SKM-1 (cell line): Measurements from ENCODE around the gene DNAJA3.

Source experiments
- DNase-seq: peaks from one replicate; lab custom pipeline; 2025; ENCODE audit not compliant: unreplicated experiment; lab: John Stamatoyannopoulos, UW

The DNAJA3 gene

DNA sequence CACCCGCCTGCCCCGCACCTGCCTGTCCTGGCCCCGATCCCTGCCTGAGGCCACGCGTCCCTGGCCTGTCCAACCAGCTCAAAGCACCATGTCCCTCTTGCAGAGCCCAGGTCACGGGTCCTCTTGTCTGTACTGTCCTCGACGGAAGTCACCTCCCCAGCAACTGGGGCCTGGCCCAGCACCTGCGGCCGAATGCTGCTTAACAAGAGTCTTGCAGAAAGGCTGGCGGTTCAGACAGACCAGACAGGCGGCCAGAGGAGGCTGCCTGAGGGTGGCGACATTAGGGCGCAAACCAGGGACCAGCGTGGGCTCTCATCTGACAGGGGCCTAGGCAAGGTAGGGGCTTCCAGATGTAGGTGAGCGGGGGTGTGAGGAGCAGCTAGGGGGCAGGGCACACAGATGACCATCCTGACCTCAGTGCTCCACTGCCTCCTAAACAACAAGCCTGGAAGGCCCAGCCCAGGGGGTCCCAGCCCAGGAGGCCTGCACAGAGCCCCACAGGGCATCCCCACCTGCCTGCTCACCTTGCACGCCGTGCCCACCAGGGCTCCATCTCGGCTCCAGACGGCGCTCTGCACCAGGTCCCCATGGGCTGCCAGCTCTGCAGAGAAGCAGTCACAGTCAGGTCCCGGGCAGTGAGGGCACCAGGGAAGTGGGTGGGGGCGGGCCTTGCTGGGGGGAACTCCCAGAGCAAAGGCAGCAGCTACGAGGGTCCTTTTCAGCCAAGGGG is 20.5 kb upstream of the DNAJA3 start:
- no peak for DNase-seq

DNA sequence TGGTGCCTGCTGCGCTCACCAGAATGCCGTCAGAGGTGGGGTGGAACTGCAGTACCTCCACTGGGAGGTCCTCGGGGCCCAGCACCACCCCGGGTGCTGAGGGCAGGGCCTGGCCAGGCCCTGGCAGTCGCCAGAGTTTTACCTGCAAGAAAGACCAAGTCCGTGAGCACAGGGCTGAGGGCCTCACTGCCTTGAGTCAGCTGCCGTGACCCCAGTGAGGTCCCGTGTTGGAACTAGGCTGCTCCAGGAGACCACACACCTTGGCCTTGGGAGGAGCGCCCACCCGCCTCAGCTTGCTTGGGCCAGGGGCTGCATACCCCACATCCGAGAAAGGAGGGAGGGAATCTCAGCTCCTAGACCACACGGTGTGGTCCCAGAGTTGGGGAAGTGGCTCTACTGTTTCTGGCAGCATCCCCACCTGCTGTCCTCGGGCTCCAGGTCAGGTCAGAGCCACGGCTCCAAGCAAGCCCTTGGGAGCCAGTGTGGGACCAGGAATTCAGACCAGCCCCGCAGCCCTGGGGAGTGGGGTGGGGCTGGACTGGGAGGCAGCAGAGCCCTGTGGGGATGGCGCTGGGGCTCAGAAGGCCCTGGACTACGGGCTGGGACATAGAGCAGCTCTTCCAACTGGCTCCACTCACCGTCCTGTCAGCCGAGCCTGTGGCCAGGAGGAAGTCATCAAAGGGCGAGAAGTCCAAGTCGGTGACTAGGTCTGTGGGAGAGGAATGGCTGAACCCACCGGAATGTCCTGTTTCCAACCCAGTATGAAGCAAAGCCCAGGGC is 17.9 kb upstream of the DNAJA3 start:
- DNase-seq, result no peak

DNA sequence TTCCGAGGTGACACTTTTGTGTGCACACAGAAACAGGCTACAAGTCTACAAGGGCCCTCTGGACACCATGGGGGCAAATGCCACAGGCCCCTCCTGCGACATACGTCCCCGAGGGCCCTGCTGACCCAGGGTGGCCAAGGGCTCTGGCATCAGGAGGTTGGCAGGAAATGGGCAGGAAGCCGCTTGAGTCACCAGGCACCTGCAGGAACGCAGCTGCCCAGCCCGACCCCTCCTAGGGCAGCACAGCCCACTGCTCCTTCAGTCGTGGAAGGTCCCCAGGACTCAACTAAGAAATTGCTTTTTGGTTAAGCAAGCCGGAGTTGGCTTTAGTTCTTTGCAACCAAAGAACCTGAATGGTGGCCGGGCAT is 17.4 kb upstream of the DNAJA3 start:
- DNase-seq, result no peak

DNA sequence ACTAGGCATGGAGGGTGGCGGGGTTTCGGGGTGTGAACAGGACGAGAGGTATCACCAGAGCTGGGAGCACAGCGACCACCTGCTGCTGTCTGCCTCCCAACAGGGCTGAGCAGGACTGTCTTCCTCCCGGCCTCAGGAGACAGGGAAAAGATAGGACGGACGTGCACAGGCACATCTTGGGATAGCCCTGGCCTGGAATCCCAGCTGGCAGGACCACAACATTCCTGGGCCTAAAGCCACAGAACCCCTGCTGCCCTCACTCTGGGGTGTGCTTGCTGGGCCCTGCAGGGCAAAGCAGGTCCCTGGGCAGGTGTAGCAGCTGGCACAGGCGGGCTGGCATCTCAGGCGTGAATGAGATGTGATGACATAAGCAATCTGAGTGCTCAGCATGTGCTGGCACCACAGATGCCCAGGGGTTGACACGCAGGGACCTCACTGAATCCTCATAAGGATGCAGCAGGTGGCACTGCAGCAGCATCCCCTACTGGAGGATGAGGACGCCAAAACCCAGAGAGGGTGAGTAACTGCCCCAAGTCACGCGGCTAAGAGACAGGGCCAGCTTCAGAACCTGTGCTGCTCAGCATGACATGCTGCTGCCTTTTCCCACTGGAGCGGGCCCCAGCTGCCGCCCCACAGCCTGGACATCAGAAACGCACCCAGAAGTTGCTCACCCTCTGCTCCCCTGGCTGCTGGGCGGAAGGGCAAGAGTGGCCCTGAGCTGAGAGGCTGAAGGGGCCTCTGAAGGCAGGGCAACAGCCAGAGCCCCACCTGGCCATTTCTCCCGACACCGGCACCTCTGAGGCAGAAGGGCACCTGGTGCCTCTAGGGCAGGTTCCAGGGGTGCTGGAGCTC is 16.4 kb upstream of the DNAJA3 start:
- no peak for DNase-seq

DNA sequence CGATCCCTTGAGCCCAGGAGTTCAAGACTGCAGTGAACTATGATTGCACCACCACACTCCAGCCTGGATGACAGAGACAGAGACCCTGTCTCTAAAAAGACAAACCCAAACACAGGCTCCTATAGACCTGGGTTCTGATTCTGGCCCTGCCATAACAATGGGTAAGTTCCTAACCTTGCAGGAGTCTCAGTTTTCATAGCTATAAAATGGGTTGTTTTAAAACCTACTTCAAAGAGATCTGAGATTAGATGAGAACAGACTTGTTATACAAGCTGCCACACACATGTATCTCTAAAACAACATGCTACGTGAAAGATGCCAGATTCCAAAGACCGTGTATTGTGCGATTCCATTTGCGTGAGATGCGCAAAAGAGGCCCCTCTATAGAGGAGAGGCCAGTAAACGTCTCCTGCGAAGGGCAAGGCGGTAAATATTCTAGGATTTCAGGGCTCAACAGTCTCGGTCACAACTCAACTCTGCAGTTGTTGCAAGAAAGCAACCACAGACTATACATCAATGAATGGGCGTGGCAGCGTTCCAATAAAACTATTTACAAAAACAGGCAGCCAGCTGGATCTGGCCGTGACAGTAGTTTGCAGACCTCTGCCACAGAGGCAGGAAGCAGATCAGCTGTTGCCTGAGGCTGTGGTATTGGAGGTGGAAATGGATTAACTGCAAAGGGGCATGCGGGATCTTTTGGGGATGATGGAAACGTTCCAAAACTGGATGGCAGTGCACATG is 15.2 kb upstream of the DNAJA3 start:
- no peak for DNase-seq

DNA sequence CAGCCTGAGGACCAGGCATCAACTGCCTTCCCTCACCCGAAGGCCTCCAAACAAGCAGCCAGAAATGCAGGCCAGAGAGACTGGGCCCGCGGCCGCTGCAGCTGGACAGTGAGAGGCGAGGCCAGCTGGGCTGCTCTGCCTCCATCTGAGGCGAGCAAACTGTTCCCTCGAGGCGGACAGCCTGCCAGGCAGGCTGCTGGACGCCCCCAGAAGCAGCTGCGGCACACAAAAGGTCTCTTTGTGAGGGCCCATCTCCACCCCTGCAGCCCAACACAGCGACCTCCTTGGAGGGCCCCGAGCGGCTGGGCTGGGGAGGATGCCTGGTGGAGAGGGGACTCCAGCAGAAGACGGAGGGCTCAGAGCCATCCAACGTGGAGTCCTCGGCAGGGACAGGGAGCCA is 14.0 kb upstream of the DNAJA3 start:
- DNase-seq, result no peak

DNA sequence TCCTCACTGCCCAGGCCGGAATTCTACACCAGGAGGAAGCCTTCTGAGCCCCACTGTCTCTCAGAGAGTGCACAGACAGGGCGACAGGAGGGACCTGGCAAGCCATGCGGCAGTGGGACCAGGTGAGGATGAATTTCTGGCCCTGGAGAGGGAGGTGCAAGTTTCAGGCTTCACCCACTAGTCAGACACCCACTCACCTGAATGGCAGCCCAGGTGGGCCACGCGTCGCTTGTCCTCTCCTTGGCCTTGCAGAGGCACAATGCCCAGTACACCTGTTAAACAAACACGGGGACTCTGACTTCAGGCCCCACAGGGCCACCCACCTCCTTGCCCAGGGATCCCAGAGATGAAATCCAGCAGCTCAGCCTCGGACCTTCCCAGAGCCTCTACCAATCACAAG is 13.5 kb upstream of the DNAJA3 start:
- no peak for DNase-seq

DNA sequence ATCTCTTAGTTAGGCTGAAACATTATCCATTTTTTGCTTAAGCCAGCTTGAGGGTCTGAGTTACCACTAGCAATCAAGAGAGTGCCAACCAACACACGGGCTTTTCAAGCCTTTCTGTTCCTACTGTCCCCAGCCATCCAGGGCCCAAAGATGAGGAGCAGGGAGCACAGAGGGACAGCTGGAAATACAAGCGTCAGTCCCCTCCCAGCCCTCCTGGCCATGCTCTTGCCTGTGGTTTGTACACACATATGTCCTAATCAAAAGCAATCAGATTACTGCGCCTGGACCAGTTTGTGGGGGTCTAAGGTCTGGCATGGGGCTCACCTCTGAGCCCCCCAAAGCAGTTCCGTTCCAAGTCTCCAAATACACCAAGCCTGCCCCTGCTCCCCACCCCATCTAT is 12.8 kb upstream of the DNAJA3 start:
- DNase-seq, result no peak

DNA sequence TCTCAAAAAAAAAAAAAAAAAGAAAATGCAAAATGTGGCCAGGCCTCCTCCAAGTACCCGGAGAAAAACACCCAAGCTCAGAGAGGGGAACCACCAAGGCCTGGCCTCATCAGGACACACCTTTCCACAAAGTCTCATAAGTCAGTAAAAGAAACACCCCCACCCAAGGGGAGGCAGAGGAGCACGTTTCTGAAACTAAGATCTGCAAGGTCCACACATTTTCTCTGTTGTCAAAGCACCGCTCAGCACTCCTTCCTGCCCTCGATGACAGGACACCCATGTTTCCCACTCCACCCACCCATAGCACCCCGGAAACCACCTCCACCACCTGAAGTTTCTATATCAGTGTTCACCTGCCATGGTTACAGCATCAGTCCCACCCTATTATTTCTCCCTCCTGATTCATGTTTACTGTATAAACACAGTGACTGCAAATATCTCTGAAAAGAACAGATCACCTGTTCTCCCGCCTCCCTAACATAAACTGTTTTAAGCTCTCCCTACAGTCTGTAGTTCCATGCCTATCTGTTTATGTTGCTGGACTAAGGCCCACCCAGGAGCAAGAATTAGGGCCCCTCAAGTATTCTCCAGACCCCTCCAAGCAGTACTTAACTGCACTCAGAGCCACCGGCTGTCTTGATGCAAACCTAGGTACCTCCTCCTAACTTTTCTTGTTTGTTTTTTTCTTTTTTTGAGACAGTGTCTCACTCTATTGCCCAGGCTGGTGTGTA is 11.3 kb upstream of the DNAJA3 start:
- DNase-seq, result no peak

DNA sequence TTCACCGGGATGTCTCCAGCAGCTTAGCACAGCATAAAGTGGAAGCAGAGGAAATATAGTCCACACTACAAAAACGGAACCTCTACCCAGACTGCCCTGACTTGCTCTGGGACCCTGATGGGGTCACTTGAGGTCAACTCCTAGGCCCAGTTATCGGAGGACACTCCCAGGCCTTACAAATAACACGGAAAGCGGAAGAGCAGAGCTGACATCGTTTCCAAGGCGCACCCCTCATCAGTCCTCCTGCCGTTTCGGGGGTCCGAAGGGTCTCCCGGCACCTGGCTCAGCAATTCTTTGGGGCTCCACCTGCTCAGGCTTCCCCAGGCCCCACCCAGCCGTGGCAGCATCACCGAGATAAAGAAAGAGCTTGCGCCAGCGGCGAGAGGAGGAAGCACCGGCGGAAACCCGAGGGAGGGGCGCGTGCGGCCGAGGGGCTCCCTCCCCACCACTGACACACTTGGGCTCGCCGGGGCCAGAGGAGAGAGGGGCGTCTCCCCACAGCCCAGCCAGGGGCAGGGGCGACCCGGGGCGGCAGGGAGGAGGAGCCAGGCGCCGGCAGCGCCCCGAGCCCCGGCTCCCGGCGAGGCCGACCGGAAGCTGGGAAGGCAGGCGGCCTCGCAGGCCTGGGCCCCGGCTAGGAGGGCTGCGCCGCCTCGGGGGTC is 10.0 kb upstream of the DNAJA3 start:
- peak; percentile 91 for DNase-seq

DNA sequence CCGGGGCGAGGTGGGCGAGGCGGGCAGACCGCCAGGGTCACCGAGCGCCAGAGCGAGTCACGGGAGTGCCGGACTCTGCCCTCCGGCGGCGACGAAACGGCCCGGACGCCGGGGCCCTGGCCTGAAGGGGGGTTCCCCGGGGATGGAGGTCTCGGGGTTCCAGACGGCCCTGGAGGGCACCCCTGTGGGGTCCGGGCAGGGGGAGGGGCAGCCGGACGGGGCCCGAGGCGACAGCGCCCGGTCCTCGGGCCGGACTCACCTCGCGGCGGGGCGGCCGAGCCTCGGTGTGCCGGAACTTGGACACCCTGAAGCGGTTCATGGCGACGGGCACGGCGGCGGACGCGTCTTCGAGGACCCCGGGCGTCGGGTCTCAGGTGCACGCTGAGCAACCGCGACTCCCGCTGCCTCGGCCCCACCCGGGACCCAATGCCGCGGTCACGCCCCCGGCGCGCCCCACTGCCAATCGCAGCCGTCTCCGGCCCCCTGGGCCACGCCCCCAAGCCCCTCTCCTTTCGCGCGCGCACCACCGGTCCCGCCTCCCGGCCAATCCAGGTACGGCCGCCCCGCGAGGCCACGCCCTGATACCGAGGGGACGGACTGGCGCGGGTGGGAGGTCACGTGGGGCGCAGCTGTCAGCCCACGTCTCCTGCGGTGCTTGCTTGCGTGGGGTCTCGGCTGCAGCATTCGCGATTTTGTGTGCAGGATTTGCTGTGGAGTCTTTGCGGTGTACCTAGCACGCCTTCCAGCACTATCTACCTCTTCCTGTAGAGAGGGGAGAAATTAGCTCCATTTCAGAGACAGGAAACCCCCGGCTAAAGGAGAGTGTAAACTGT is 9.3 kb upstream of the DNAJA3 start, which contains the start of gene CORO7:
CORO7 (minus strand) TSS at position 397 of the 833 bp plus-strand sequence; CDS start at position 319, 78 bp downstream.
- peak; percentile 85 for DNase-seq

DNA sequence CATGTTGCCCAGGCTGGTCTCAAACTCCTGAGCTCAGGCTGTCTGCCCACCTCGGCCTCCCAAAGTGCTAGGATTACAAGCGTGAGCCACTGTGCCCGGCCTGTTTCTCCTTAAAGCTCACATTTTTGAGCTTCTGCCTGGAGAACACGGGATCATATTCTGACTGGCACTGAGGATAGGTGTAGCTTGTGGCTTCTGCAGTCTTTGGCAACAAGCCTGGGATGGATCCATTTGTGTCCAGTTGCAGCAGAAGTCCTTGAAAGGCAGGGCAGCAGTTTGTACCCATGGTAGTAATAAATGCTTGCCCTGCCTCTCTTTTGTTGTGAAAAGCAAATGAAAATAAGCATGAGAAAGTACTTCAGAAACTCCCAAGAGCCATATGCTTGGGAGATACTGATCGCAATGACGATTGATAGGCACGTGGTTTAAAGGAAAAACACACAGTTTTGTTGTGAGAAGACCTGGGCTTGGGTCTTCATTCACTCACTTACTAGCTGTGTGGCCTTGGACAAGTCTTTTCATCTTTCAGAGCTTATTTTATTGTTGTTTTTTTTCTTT is 6.2 kb upstream of the DNAJA3 start:
- DNase-seq, result no peak

DNA sequence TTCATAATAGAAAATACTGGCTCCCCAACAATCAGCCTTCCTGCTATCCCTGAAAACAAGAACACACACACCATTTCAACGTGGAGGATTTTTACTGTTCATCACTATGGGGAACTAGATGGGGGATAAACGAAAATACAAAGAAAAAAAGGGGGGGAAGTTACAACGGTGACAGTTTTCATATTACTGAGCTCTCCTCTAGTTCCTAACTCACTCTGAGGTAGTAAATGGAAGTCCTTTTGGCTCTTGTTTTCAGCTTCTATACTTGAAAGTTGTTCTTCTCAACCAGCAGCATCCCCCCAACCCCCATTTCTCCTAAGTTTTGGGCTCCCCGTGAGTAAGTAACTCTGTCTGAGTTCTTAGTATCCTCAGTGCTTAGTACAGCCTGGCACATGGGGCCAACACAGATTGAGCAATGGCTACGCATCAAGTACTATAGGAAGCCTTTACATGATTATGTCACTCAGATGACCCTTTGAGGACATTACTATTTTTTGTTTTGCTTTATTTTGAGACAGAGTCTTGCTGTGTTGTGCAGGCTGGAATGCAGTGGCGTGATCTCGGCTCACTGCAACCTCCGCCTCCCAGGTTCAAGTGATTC is 5.1 kb upstream of the DNAJA3 start:
- no peak for DNase-seq

DNA sequence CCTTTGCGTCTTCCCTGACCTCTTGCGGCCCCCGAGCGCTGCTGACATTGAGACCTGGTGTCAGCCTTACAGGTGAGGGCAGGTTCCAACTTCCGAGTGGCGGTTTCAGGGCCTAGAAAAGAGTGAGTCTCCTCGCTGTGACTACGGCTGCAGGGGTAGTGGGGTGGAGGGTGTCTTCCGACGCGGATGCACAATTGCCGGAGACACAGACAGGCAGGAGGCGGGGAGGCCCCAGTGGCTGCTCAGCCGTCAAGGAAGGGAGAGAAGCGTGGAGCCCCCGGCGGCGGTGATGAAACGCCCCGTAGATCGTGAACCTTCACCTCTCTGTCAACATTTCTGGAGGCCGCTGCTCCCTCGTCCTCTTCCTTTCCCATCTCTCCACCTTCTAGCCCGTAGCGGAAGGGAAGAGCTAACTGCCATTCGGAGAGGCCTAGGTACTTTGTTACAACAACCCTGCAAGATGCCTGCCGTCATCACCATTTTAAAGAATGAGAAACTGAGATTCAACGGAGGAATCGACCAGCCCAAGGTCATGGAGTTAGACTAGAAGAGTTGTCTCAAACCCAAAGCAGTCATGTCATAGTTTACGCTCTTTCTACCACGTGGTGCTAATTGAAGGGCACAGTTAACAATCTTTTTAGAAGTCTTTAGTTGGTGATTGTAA is 485 bp downstream of the DNAJA3 start:
- no peak for DNase-seq

DNA sequence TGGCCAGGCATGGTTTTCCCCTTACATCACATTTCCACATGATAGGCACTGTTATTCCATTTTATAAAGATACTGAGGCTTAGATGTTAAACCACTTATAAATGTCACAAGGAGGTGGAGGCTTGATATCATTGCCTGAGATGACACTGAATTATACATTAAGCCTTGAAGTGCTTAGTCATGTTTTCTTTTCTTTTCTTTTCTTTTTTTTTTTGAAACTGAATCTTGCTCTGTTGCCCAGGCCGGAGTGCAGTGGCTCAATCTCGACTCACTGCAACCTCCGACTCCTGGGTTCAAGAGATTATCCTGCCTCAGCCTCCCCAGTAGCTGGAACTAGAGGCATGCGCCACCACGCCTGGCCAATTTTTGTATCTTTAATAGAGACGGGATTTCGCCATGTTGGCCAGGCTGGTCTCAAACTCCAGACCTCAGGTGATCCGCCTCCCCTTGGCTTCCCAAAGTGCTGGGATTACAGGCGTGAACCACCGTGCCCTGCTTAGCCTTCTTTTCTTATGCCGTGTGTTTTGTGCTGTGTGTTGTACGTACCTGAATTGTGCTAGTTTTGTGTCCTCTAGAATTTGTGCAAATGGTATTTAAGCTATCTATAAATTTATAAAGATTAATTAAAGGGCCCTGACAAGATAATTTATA is 1.2 kb downstream of the DNAJA3 start:
- no peak for DNase-seq

DNA sequence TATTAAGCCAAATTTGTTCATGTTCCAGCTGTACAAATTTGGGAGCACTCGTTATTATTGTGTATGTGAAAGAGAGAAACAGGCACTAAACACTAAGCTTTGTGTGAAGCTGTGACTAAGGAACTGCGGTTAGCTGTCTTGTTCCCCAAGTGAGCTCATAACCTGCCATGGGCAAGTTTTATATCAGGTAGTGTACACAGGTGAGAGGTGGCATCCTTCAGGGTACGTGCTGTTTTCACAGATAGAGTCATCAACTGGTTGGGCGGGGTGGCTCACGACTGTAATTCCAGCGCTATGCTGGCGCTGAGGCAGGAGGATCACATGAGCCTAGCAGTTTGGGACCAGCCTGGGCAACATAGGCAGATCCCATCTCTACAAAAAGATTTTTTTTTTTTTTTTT is 2.8 kb downstream of the DNAJA3 start:
- no peak for DNase-seq

DNA sequence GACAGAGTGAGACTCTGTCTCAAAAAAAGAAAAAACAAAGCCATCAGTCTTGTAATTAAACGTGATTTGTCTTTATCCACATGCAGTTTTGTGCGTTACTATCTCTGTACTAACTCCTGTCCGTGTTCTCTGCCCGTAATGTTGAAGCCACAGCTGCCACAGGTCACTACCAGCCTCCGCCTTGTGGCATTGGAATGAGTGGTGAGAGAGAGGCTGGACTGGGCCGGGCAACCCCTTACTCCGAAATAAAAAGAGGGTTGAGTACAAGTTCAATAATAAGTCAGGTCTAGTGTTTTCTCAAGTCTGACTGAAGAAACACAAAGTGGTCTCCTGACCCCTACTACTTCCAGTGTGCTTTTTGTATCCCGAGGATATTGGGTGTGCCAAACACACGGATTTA is 5.4 kb downstream of the DNAJA3 start:
- no peak for DNase-seq
